Activated naive CD8-positive, alpha-beta T cell treated with anti-CD3 and anti-CD28 coated beads, Interleukin-2, amount 50 U/mL, for 24 hours (primary cell): ENCODE data around the gene SOD1.
A peak's percentile ranks its signal among the peaks of the same experiment; 100 is the strongest.
"Not testable (repeated sequence)": the region's sequence is repeated elsewhere in the genome, so short reads cannot be mapped to it uniquely, and the experiment has no call there.

Experiments used
- ATAC-seq: fragments of 150-1000 bp; cut with Tn5 transposase; one replicate; pipeline ENCODE4 v1.10.0; 2021
- DNase-seq: peaks from one replicate; pipeline ENCODE4 v3.0.0; 2021
- H3K27ac Mint-ChIP-seq: one replicate; pipeline ENCODE4 v1.8.0; 2021; ENCODE audit warnings: mild to moderate bottlenecking, mixed read lengths
- H3K27me3 Mint-ChIP-seq: one replicate; pipeline ENCODE4 v1.8.0; 2021; ENCODE audit warnings: mixed read lengths
- H3K36me3 Mint-ChIP-seq: one replicate; pipeline ENCODE4 v1.8.0; 2021; ENCODE audit warnings: low read depth, mixed read lengths
- H3K4me1 Mint-ChIP-seq: one replicate; pipeline ENCODE4 v1.8.0; 2021; ENCODE audit warnings: mixed read lengths
- H3K4me3 Mint-ChIP-seq: one replicate; pipeline ENCODE4 v1.8.0; 2021; ENCODE audit warnings: mild to moderate bottlenecking, moderate library complexity, mixed read lengths
- H3K9me3 Mint-ChIP-seq: one replicate; pipeline ENCODE4 v1.8.0; 2021; ENCODE audit warnings: mixed read lengths

SOD1 gene

GRCh38 chr21:31665869-31666268 is 6.4 kb downstream of the SOD1 start:
- H3K4me3 Mint-ChIP-seq = peak overlapping the region; percentile 44
- H3K9me3 Mint-ChIP-seq, DNase-seq, ATAC-seq, H3K27me3 Mint-ChIP-seq: not testable (repeated sequence)
- peaks cover 90% of the 10 kb centered on the region for H3K4me1 Mint-ChIP-seq
- H3K36me3 Mint-ChIP-seq = peaks cover 80% of the 10 kb centered on the region
- H3K27ac Mint-ChIP-seq = peak overlapping the region; percentile 82

- no peaks in the 10 kb centered on the region for H3K27me3 Mint-ChIP-seq
- no peak overlapping the region for H3K4me3 Mint-ChIP-seq
- H3K27ac Mint-ChIP-seq = peak overlapping the region; percentile 76
- ATAC-seq (no peak), DNase-seq (no peak)
- peaks cover 80% of the 10 kb centered on the region for H3K36me3 Mint-ChIP-seq
- no peaks in the 10 kb centered on the region for H3K9me3 Mint-ChIP-seq
- peaks cover 85% of the 10 kb centered on the region for H3K4me1 Mint-ChIP-seq
These were observed 7.0 kb downstream of the SOD1 start for GRCh38 chr21:31666445-31667010.

GRCh38 chr21:31667132-31667531 is 7.6 kb downstream of the SOD1 start:
- Mint-ChIP-seq H3K27ac (peak overlapping the region; percentile 76), H3K36me3 (peaks cover 76% of the 10 kb centered on the region), H3K27me3 (no peaks in the 10 kb centered on the region), H3K4me1 (peaks cover 80% of the 10 kb centered on the region), H3K4me3 (no peak overlapping the region), H3K9me3 (no peaks in the 10 kb centered on the region)
- ATAC-seq (no peak), DNase-seq (no peak)

GRCh38 chr21:31667639-31668038 is 8.1 kb downstream of the SOD1 start:
- peaks cover 71% of the 10 kb centered on the region for H3K36me3 Mint-ChIP-seq
- H3K4me3 Mint-ChIP-seq = no peak overlapping the region
- H3K9me3 Mint-ChIP-seq = no peaks in the 10 kb centered on the region

GRCh38 chr21:31668651-31669491 is 9.4 kb downstream of the SOD1 start:
- no peaks in the 10 kb centered on the region for H3K27me3 Mint-ChIP-seq
- ATAC-seq = peak; percentile 35
- DNase-seq = no peak
- no peaks in the 10 kb centered on the region for H3K9me3 Mint-ChIP-seq
- peak overlapping the region; percentile 18 for H3K4me3 Mint-ChIP-seq
- H3K4me1 Mint-ChIP-seq = peaks cover 64% of the 10 kb centered on the region
- H3K36me3 Mint-ChIP-seq = peaks cover 66% of the 10 kb centered on the region
- H3K27ac Mint-ChIP-seq = peak overlapping the region; percentile 76

More at GRCh38 chr21:31667639-31668038, 8.1 kb downstream of the SOD1 start:
- ATAC-seq = no peak
- no peaks in the 10 kb centered on the region for H3K27me3 Mint-ChIP-seq
- peaks cover 75% of the 10 kb centered on the region for H3K4me1 Mint-ChIP-seq
- H3K27ac Mint-ChIP-seq = peak overlapping the region; percentile 76
- no peak for DNase-seq

- Mint-ChIP-seq H3K27ac (peak overlapping the region; percentile 81), H3K27me3 (no peaks in the 10 kb centered on the region), H3K9me3 (no peaks in the 10 kb centered on the region), H3K4me1 (peaks cover 53% of the 10 kb centered on the region), H3K4me3 (no peak overlapping the region), H3K36me3 (peaks cover 56% of the 10 kb centered on the region)
- DNase-seq = no peak
- ATAC-seq = no peak
These were observed 10.6 kb downstream of the SOD1 start for GRCh38 chr21:31670070-31670469.

- no peak for DNase-seq
- Mint-ChIP-seq H3K9me3 (no peaks in the 10 kb centered on the region), H3K4me3 (no peak overlapping the region), H3K4me1 (peaks cover 42% of the 10 kb centered on the region), H3K27ac (peak overlapping the region; percentile 15), H3K36me3 (peaks cover 46% of the 10 kb centered on the region), H3K27me3 (no peaks in the 10 kb centered on the region)
- ATAC-seq = peak; percentile 12
These were observed 11.7 kb downstream of the SOD1 start for GRCh38 chr21:31671146-31671716.

- Mint-ChIP-seq H3K4me3 (no peak overlapping the region), H3K27ac (peak overlapping the region; percentile 48), H3K27me3 (no peaks in the 10 kb centered on the region), H3K36me3 (peaks cover 40% of the 10 kb centered on the region), H3K4me1 (peaks cover 35% of the 10 kb centered on the region), H3K9me3 (no peaks in the 10 kb centered on the region)
- DNase-seq = no peak
- ATAC-seq = no peak
These were observed 12.4 kb downstream of the SOD1 start for GRCh38 chr21:31671931-31672330.

GRCh38 chr21:31673321-31673912 is 13.9 kb downstream of the SOD1 start:
- no peaks in the 10 kb centered on the region for H3K9me3 Mint-ChIP-seq
- peaks cover 20% of the 10 kb centered on the region for H3K4me1 Mint-ChIP-seq
- H3K27ac Mint-ChIP-seq = no peak overlapping the region
- no peaks in the 10 kb centered on the region for H3K27me3 Mint-ChIP-seq
- ATAC-seq (no peak), DNase-seq (no peak)
- no peak overlapping the region for H3K4me3 Mint-ChIP-seq
- H3K36me3 Mint-ChIP-seq = peaks cover 26% of the 10 kb centered on the region

GRCh38 chr21:31675318-31675717 is 15.8 kb downstream of the SOD1 start:
- Mint-ChIP-seq H3K4me3 (no peak overlapping the region), H3K9me3 (no peaks in the 10 kb centered on the region), H3K27ac (no peak overlapping the region), H3K4me1 (peaks cover 7% of the 10 kb centered on the region), H3K36me3 (peaks cover 16% of the 10 kb centered on the region), H3K27me3 (no peaks in the 10 kb centered on the region)
- no peak for ATAC-seq
- DNase-seq = no peak

- H3K27ac Mint-ChIP-seq = no peak overlapping the region
- H3K4me1 Mint-ChIP-seq = peaks cover 3% of the 10 kb centered on the region
- H3K27me3 Mint-ChIP-seq = no peaks in the 10 kb centered on the region
- no peak overlapping the region for H3K4me3 Mint-ChIP-seq
- no peak for DNase-seq
- no peaks in the 10 kb centered on the region for H3K9me3 Mint-ChIP-seq
- ATAC-seq = no peak
- peaks cover 11% of the 10 kb centered on the region for H3K36me3 Mint-ChIP-seq
These were observed 16.5 kb downstream of the SOD1 start for GRCh38 chr21:31675960-31676359.

GRCh38 chr21:31677047-31677446 is 17.6 kb downstream of the SOD1 start:
- Mint-ChIP-seq H3K9me3 (no peaks in the 10 kb centered on the region), H3K27me3 (no peaks in the 10 kb centered on the region), H3K4me1 (no peaks in the 10 kb centered on the region), H3K27ac (no peak overlapping the region), H3K4me3 (no peak overlapping the region), H3K36me3 (peaks cover 9% of the 10 kb centered on the region)
- ATAC-seq (no peak), DNase-seq (no peak)

- peaks cover 23% of the 10 kb centered on the region for H3K36me3 Mint-ChIP-seq
- H3K4me3 Mint-ChIP-seq = no peak overlapping the region
- no peak for ATAC-seq
- DNase-seq = no peak
- H3K4me1 Mint-ChIP-seq = no peaks in the 10 kb centered on the region
- H3K9me3 Mint-ChIP-seq = no peaks in the 10 kb centered on the region
- H3K27ac Mint-ChIP-seq = no peak overlapping the region
- no peaks in the 10 kb centered on the region for H3K27me3 Mint-ChIP-seq
These were observed 19.0 kb downstream of the SOD1 start for GRCh38 chr21:31678478-31678877.

GRCh38 chr21:31682620-31683019 is 23.1 kb downstream of the SOD1 start:
- Mint-ChIP-seq H3K4me1 (no peaks in the 10 kb centered on the region), H3K9me3 (no peaks in the 10 kb centered on the region), H3K27ac (no peak overlapping the region), H3K27me3 (no peaks in the 10 kb centered on the region), H3K36me3 (peaks cover 57% of the 10 kb centered on the region), H3K4me3 (no peak overlapping the region)
- no peak for ATAC-seq
- DNase-seq = no peak

- no peaks in the 10 kb centered on the region for H3K4me1 Mint-ChIP-seq
- H3K27me3 Mint-ChIP-seq = no peaks in the 10 kb centered on the region
- peaks cover 58% of the 10 kb centered on the region for H3K36me3 Mint-ChIP-seq
- ATAC-seq (no peak), DNase-seq (no peak)
- no peaks in the 10 kb centered on the region for H3K9me3 Mint-ChIP-seq
- H3K4me3 Mint-ChIP-seq = no peak overlapping the region
- H3K27ac Mint-ChIP-seq = no peak overlapping the region
These were observed 23.5 kb downstream of the SOD1 start for GRCh38 chr21:31683029-31683428.
